ENCODE data around the gene SH3PXD2A.

GRCh38 chr10:103714232-103714891 is 141.0 kb downstream of the SH3PXD2A start:
- TF ChIP-seq CTCF (IDR thresholded peaks at IDR 0.05) (no peak), POLR2A (IDR thresholded peaks at IDR 0.05) (no peak)
